HepG2 (cell line): ENCODE results near the gene CMYA5. TPM values are rescaled to one million over a fixed set of nuclear protein-coding genes. Genes with fewer than 3 reads are reported as not detected.

Experiments
- ATAC-seq: fragments of 200-7000 bp; cut with Tn5 transposase; 3 replicates; pipeline ENCODE4 v1.9.1; 2020; ENCODE audit warnings: mild to moderate bottlenecking, moderate library complexity
- BruUV-seq: library from RNA; stranded (reverse); fragments of 400-500 nt; replicated peaks from 2 replicates; lab custom pipeline; 2021; lab: Mats Ljungman, UMichigan
- CTCF ChIA-PET: fragments of 300-600 bp; formaldehyde crosslinking; extraction: SDS; loops from one replicate; lab custom pipeline; 2021; ENCODE audit warnings: low total read pairs, inconsistent platforms, low intra/inter-chr PET ratio; lab: Yijun Ruan, JAX
- POLR2A ChIA-PET: fragments of 350-600 bp; sonication (Branson Sonifier 250); formaldehyde crosslinking; loops from one replicate; lab custom pipeline; 2020; ENCODE audit warnings: antibody characterized with exemption, inconsistent platforms; lab: Yijun Ruan, JAX
- DNase-seq: peaks from one replicate; pipeline ENCODE4 v3.0.0-alpha.2; 2015; ENCODE audit warnings: low spot score
- FAIRE-seq: peaks from 3 replicates; lab custom pipeline; 2011; peaks lifted over from hg19 to GRCh38; lab: Jason Lieb, UNC
- H2AFZ ChIP-seq: one replicate; pipeline ENCODE4 v1.6.1; 2011; ENCODE audit warnings: low read length, inconsistent platforms
- H3K27ac ChIP-seq: fragments of 300-600 bp; 3 replicates; pipeline ENCODE4 v1.8.0; 2011; ENCODE audit warnings: mixed run types, mild to moderate bottlenecking, mixed read lengths, low read length, inconsistent platforms; ENCODE audit not compliant: insufficient read depth; ENCODE audit errors: extremely low read length
- H3K27me3 ChIP-seq, 2 experiments: fragments of 200-600 bp in 1 of 2; 2 replicates in 1 of 2; 3 replicates in 1 of 2; pipeline versions ENCODE4 v1.6.0 to v1.8.0; 2011; ENCODE audit warnings: low read length in 2 of 2, mild to moderate bottlenecking in 2 of 2, moderate library complexity in 2 of 2, inconsistent platforms in 1 of 2; ENCODE audit not compliant: insufficient read depth in 2 of 2, control insufficient read depth in 1 of 2
- H3K36me3 ChIP-seq, 2 experiments: fragments of 200-600 bp in 1 of 2; replicated peaks in 1 of 2; 2 replicates in 1 of 2; 3 replicates in 1 of 2; pipeline versions ENCODE4 v1.5.1 to v1.8.0; 2011; ENCODE audit warnings: low read length in 2 of 2, inconsistent platforms in 1 of 2; ENCODE audit not compliant: insufficient read depth in 2 of 2, control insufficient read depth in 1 of 2
- H3K4me1 ChIP-seq: 2 replicates; pipeline ENCODE4 v1.5.1; 2012; ENCODE audit warnings: low read length, inconsistent platforms; ENCODE audit not compliant: insufficient read depth
- H3K4me2 ChIP-seq: 2 replicates; pipeline ENCODE4 v1.6.0; 2011; ENCODE audit warnings: low read depth, low read length, inconsistent platforms
- H3K4me3 ChIP-seq, 3 experiments: fragments of 200-600 bp in 1 of 3; sonication (generic), shearing (Covaris generic) in 1 of 3; replicated peaks in 1 of 3; 2 replicates each; pipeline ENCODE4 v1.5.1; 2011 to 2016; ENCODE audit warnings: low read length in 3 of 3, inconsistent platforms in 2 of 3, low read depth in 2 of 3, mild to moderate bottlenecking in 2 of 3, control low read depth in 1 of 3, mixed read lengths in 1 of 3; ENCODE audit not compliant: insufficient read depth in 1 of 3
- H3K79me2 ChIP-seq: one replicate; pipeline ENCODE4 v1.6.1; 2011; ENCODE audit warnings: low read length, inconsistent platforms; ENCODE audit not compliant: insufficient read depth
- H3K9ac ChIP-seq: 2 replicates; pipeline ENCODE4 v1.6.0; 2011; ENCODE audit warnings: mild to moderate bottlenecking, low read depth, low read length, inconsistent platforms; ENCODE audit not compliant: insufficient read depth
- H3K9me3 ChIP-seq: 2 replicates; pipeline ENCODE4 v1.5.1; 2012; ENCODE audit warnings: mild to moderate bottlenecking, low read length
- H4K20me1 ChIP-seq: 2 replicates; pipeline ENCODE4 v1.6.0; 2011; ENCODE audit warnings: inconsistent platforms, mild to moderate bottlenecking, low read length, moderate library complexity; ENCODE audit not compliant: insufficient read depth
- ATF7-NPFF ChIP-seq: sonication (generic); formaldehyde crosslinking; IDR thresholded peaks from 2 replicates; pipeline ENCODE4 v1.8.1; 2023; ENCODE audit warnings: mild to moderate bottlenecking, low read depth, missing genetic modification reagents, moderate library complexity
- CBX5 ChIP-seq: sonication (generic); formaldehyde crosslinking; IDR thresholded peaks from 2 replicates; pipeline ENCODE4 v1.4.0; 2020; ENCODE audit warnings: missing genetic modification reagents, borderline replicate concordance
- EED ChIP-seq: sonication (generic); formaldehyde crosslinking; IDR thresholded peaks from 2 replicates; pipeline ENCODE4 v1.5.0; 2020; ENCODE audit warnings: mild to moderate bottlenecking, missing genetic modification reagents
- FIP1L1 ChIP-seq: fragments of 200-400 bp; formaldehyde crosslinking; IDR thresholded peaks from 2 replicates; pipeline ENCODE4 v1.6.1; 2018; ENCODE audit warnings: low read depth, mild to moderate bottlenecking, low read length, moderate library complexity, borderline replicate concordance; ENCODE audit not compliant: insufficient read depth
- HIVEP1 ChIP-seq: sonication (generic); formaldehyde crosslinking; IDR thresholded peaks from 2 replicates; pipeline ENCODE4 v1.4.0; 2020; ENCODE audit warnings: mild to moderate bottlenecking, missing genetic modification reagents
- RARG ChIP-seq: sonication (generic); formaldehyde crosslinking; IDR thresholded peaks from 2 replicates; pipeline ENCODE4 v1.4.0; 2020; ENCODE audit warnings: low read depth, mild to moderate bottlenecking, missing genetic modification reagents
- SNAI1 ChIP-seq: sonication (generic); formaldehyde crosslinking; IDR thresholded peaks from 2 replicates; pipeline ENCODE4 v1.5.0; 2020; ENCODE audit warnings: mild to moderate bottlenecking, missing genetic modification reagents, borderline replicate concordance
- SP1 ChIP-seq, 2 experiments: fragments of 450-650 bp in 1 of 2; sonication (generic) in 1 of 2; formaldehyde crosslinking in 1 of 2; IDR thresholded peaks; 2 replicates each; pipeline versions ENCODE4 v1.4.0 to v1.6.1; 2016 to 2020; ENCODE audit warnings: missing genetic modification reagents in 1 of 2
- ZBTB1 ChIP-seq: sonication (generic); formaldehyde crosslinking; IDR thresholded peaks from 2 replicates; pipeline ENCODE4 v1.4.0; 2020; ENCODE audit warnings: missing genetic modification reagents, borderline replicate concordance
- ZNF10 ChIP-seq: sonication (generic); formaldehyde crosslinking; IDR thresholded peaks from 2 replicates; pipeline ENCODE4 v1.4.0; 2020; ENCODE audit warnings: mild to moderate bottlenecking, low read depth, missing genetic modification reagents, borderline replicate concordance
- ZNF292 ChIP-seq: sonication (generic); formaldehyde crosslinking; IDR thresholded peaks from 2 replicates; pipeline ENCODE4 v1.8.1; 2022; ENCODE audit warnings: mild to moderate bottlenecking, low read depth, missing genetic modification reagents, borderline replicate concordance
- ZNF30 ChIP-seq: sonication (generic); formaldehyde crosslinking; IDR thresholded peaks from 2 replicates; pipeline ENCODE4 v1.5.0; 2020; ENCODE audit warnings: mild to moderate bottlenecking, missing genetic modification reagents
- ZNF430 ChIP-seq: sonication (generic); formaldehyde crosslinking; IDR thresholded peaks from 2 replicates; pipeline ENCODE4 v1.9.0; 2021; ENCODE audit warnings: mild to moderate bottlenecking, missing genetic modification reagents
- ZNF558 ChIP-seq: sonication (generic); formaldehyde crosslinking; IDR thresholded peaks from 2 replicates; pipeline ENCODE4 v1.9.0; 2022; ENCODE audit warnings: mild to moderate bottlenecking, missing genetic modification reagents, borderline replicate concordance
- ZNF615 ChIP-seq: sonication (generic); formaldehyde crosslinking; IDR thresholded peaks from 2 replicates; pipeline ENCODE4 v1.5.0; 2020; ENCODE audit warnings: mild to moderate bottlenecking, missing genetic modification reagents, borderline replicate concordance
- ZNF720 ChIP-seq: sonication (generic); formaldehyde crosslinking; IDR thresholded peaks from 2 replicates; pipeline ENCODE4 v1.4.0; 2020; ENCODE audit warnings: missing genetic modification reagents
- ZNF839 ChIP-seq: sonication (generic); formaldehyde crosslinking; IDR thresholded peaks from 2 replicates; pipeline ENCODE4 v1.4.0; 2020; ENCODE audit warnings: missing genetic modification reagents, mild to moderate bottlenecking, borderline replicate concordance
- WGBS: methylation state at CpG from one replicate; pipeline ENCODE4 v1.1.6; 2017; ENCODE audit warnings: low lambda C conversion rate; 5-methylcytosine and 5-hydroxymethylcytosine counted together
- in situ Hi-C: cut with HindIII; loops from 2 replicates; pipeline ENCODE4 v1.10.0; 2017; ENCODE audit warnings: low pct_unique_long_range_greater_than_20kb; ENCODE audit not compliant: extremely low pct_ligation_motif_present
- intact Hi-C: fragments of 100-400 bp; cut with micrococcal nuclease; formaldehyde crosslinking; loops from one replicate; pipeline ENCODE4 v1.10.0; 2022; ENCODE audit not compliant: unreplicated experiment
- polyA plus RNA-seq, 8 experiments: library from polyadenylated mRNA; depleted of rRNA in 3 of 8; stranded (reverse) in 7 of 8; unstranded in 1 of 8; fragments of >200 nt; fragmentation: Illumina TruSeq in 4 of 8; extraction: Trizol in 4 of 8; gene quantifications; 2 replicates each; pipeline versions ENCODE4 v1.2.1 to v1.2.3, GENCODE V29; 2011 to 2016; ENCODE audit warnings: low read depth in 4 of 8, missing spikeins in 1 of 8, mixed read lengths in 1 of 8; ENCODE audit not compliant: insufficient read depth in 1 of 8
- total RNA-seq, 5 experiments: library from RNA; depleted of rRNA; stranded (reverse); fragments of >200 nt; fragmentation: Illumina TruSeq; extraction: Trizol; gene quantifications; 2 replicates each; pipeline ENCODE4 v1.2.3, GENCODE V29; 2016; ENCODE audit warnings: low read depth in 1 of 5
- TF ChIP-seq, protein P1 (sequence below): sonication (generic); formaldehyde crosslinking; IDR thresholded peaks from 2 replicates; pipeline ENCODE4 v1.5.0; 2020; ENCODE audit warnings: missing genetic modification reagents
- TF ChIP-seq, protein P2 (sequence below): sonication (generic); formaldehyde crosslinking; IDR thresholded peaks from 2 replicates; pipeline ENCODE4 v1.5.1; 2020; ENCODE audit warnings: missing genetic modification reagents, mild to moderate bottlenecking, borderline replicate concordance

Gene CMYA5
- total and polyA plus RNA-seq, 2 of the 13 experiments (the other 11 are each of a cell fraction or from before 2014, with no cell fraction given) = 0.13 to 0.51 TPM

DNA sequence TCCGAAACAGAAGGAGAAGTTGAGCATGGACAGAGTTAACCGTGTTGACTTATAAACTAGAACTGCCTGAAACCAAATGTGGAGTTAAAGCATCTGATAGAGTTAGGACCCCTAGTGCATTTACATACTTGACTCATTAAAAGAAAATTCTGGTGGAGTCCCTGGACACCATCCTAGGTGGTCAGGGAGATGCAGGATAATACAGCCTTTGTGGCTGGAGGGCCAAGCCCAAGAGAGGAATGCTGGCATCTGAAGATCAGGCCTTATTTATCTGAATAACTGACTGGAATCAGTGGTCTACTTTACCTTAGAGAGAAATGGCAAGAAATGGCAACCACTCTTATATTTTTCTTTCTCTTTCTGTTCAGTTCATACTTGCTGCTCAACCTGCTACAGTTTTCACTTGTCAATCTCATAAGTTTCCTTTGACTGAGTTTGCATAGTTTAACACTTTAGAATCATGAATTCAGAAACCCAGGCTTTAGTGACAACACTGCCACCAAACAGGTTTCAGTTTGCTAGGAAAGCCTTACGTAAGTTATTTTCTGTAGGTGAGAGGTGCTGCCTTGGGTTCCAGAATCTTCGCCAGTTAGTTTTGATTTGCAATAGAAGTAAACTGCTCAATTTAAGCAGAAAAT, 10.2 kb downstream of the CMYA5 start:
- Histone ChIP-seq H3K27me3 (no peaks in the 10 kb centered on the region), H4K20me1 (no peaks in the 10 kb centered on the region), H3K4me2 (no peak overlapping the region), H3K27ac (no peak overlapping the region), H2AFZ (no peak overlapping the region), H3K36me3 (no peaks in the 10 kb centered on the region), H3K79me2 (no peaks in the 10 kb centered on the region)
- BruUV-seq = no TSS peak
- in situ Hi-C loops (loop anchor here (5.0 to 10.0 kb wide), 2 partner anchors 77 to 155 kb away; no protein-coding TSS in a partner anchor), intact Hi-C loops (loop anchor here (5.0 kb wide), 1 partner anchor 72 kb away; no protein-coding TSS in a partner anchor)
- ChIA-PET POLR2A (no interaction called here), CTCF (no interaction called here)
- FAIRE-seq = no peak
- no peak for ATAC-seq
- DNase-seq = no peak
- TF ChIP-seq ZNF615 (CRISPR knock-in tag) (no peak), SNAI1 (no peak), ZNF30 (CRISPR knock-in tag) (no peak), EED (CRISPR knock-in tag) (no peak), ZNF10 (CRISPR knock-in tag) (no peak), HIVEP1 (no peak), CBX5 (CRISPR knock-in tag) (no peak), RARG (no peak), SP1 (IDR thresholded peaks at IDR 0.05) (no peak), SP1 (CRISPR knock-in tag; IDR thresholded peaks at IDR 0.05) (no peak), ZBTB1 (no peak), ZNF558 (CRISPR knock-in tag) (no peak), ZNF839 (CRISPR knock-in tag) (no peak), ZNF292 (CRISPR knock-in tag) (no peak), FIP1L1 (no peak), ZNF720 (CRISPR knock-in tag) (no peak), ATF7-NPFF (CRISPR knock-in tag) (no peak), ZNF430 (CRISPR knock-in tag) (no peak)
- TF ChIP-seq, protein P1, sequence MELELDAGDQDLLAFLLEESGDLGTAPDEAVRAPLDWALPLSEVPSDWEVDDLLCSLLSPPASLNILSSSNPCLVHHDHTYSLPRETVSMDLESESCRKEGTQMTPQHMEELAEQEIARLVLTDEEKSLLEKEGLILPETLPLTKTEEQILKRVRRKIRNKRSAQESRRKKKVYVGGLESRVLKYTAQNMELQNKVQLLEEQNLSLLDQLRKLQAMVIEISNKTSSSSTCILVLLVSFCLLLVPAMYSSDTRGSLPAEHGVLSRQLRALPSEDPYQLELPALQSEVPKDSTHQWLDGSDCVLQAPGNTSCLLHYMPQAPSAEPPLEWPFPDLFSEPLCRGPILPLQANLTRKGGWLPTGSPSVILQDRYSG = no peak
- TF ChIP-seq, protein P2, sequence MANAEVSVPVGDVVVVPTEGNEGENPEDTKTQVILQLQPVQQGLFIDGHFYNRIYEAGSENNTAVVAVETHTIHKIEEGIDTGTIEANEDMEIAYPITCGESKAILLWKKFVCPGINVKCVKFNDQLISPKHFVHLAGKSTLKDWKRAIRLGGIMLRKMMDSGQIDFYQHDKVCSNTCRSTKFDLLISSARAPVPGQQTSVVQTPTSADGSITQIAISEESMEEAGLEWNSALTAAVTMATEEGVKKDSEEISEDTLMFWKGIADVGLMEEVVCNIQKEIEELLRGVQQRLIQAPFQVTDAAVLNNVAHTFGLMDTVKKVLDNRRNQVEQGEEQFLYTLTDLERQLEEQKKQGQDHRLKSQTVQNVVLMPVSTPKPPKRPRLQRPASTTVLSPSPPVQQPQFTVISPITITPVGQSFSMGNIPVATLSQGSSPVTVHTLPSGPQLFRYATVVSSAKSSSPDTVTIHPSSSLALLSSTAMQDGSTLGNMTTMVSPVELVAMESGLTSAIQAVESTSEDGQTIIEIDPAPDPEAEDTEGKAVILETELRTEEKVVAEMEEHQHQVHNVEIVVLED (CRISPR knock-in tag) = no peak
- TF ChIP-seq, all 625 proteins: peak for 0
- Histone ChIP-seq H3K4me3 (no peak overlapping the region), H3K4me1 (no peaks in the 10 kb centered on the region), H3K9me3 (no peaks in the 10 kb centered on the region), H3K9ac (no peak overlapping the region)
- WGBS = 75% methylated on average over 4 of the region's 4 CpGs
